ENCODE data around the gene CREM. TPM values are rescaled to one million over a fixed set of nuclear protein-coding genes. Genes with fewer than 3 reads are reported as not detected.

The CREM gene
- total RNA-seq, 1 donor from 2014 or later: 86.4 TPM

- H3K27ac Mint-ChIP-seq: peak overlapping the region; percentile 88
- no peak for DNase-seq
- H3K27me3 Mint-ChIP-seq: no peaks in the 10 kb centered on the region
- ChIA-PET POLR2A (interaction anchor here (0.6 to 3.0 kb wide), 4 partner anchors 17 to 252 kb away, joined by 3 to 23 read pairs (median 12); partner anchors contain the start of gene CREM), CTCF (interaction anchor here (1.9 kb wide), 1 partner anchor 106 kb away, joined by 12 read pairs; no protein-coding TSS in a partner anchor)
- peaks cover 12% of the 10 kb centered on the region for H3K36me3 Mint-ChIP-seq (ENCODE audit: low read depth)
- H3K4me3 Mint-ChIP-seq: peak overlapping the region; percentile 98
- TF ChIP-seq CTCF (IDR thresholded peaks at IDR 0.05): no peak
- ATAC-seq (ENCODE audit: low read depth): peak; percentile 12
- no peaks in the 10 kb centered on the region for H3K9me3 Mint-ChIP-seq
- intact Hi-C loops (cut with micrococcal nuclease): loop anchor here (1.0 kb wide), 5 partner anchors 37 to 553 kb away; partner anchors contain the start of genes CCNY, CREM and FZD8
- H3K4me1 Mint-ChIP-seq: peaks cover 53% of the 10 kb centered on the region
Observed at GRCh38 chr10:35089611-35090161, 37.0 kb upstream of the CREM start.

- TF ChIP-seq CTCF (IDR thresholded peaks at IDR 0.05): no peak
- Mint-ChIP-seq H3K36me3 (ENCODE audit: low read depth) (peaks cover 12% of the 10 kb centered on the region), H3K27me3 (peaks cover under 1% of the 10 kb centered on the region), H3K4me1 (peaks cover 52% of the 10 kb centered on the region), H3K4me3 (peak within 1 kb of the TSS; percentile 98), H3K9me3 (no peaks in the 10 kb centered on the region), H3K27ac (peak within 1 kb of the TSS; percentile 98)
- intact Hi-C loops (cut with micrococcal nuclease): loop anchor here (1.0 kb wide), 5 partner anchors 36 to 552 kb away; partner anchors contain the start of genes CCNY, CREM and FZD8
- POLR2A ChIA-PET: interaction anchor here (0.6 to 3.0 kb wide), 6 partner anchors 18 to 251 kb away, joined by 3 to 23 read pairs (median 4); partner anchors contain the start of gene CREM
- DNase-seq (peak; percentile 89), ATAC-seq (ENCODE audit: low read depth) (peak; percentile 96)
- CTCF ChIA-PET: interaction anchor here (1.9 kb wide), 1 partner anchor 105 kb away, joined by 12 read pairs; no protein-coding TSS in a partner anchor
Observed at GRCh38 chr10:35090162-35090954, 36.3 kb upstream of the CREM start, which contains the start of gene CUL2. Gene CUL2, minus strand, starts transcription at chr10:35090341. Its CDS starts 19,024 bp downstream, at chr10:35071317.

- H3K36me3 Mint-ChIP-seq (ENCODE audit: low read depth): peaks cover 10% of the 10 kb centered on the region
- H3K27me3 Mint-ChIP-seq: peaks cover 8% of the 10 kb centered on the region
Observed at GRCh38 chr10:35091994-35092790, 34.5 kb upstream of the CREM start.

GRCh38 chr10:35092851-35093250 is 33.8 kb upstream of the CREM start:
- no peak for DNase-seq
- Mint-ChIP-seq H3K4me1 (peaks cover 28% of the 10 kb centered on the region), H3K27ac (no peak overlapping the region), H3K36me3 (ENCODE audit: low read depth) (peaks cover 10% of the 10 kb centered on the region), H3K27me3 (peaks cover 8% of the 10 kb centered on the region), H3K4me3 (no peak overlapping the region), H3K9me3 (no peaks in the 10 kb centered on the region)
- intact Hi-C loops (cut with micrococcal nuclease): no loop called here
- TF ChIP-seq CTCF (IDR thresholded peaks at IDR 0.05): no peak
- ChIA-PET CTCF (no interaction called here), POLR2A (interaction anchor here (0.6 kb wide), 1 partner anchor 49 kb away, joined by 7 read pairs; no protein-coding TSS in a partner anchor)
- no peak for ATAC-seq (ENCODE audit: low read depth)

More at GRCh38 chr10:35091994-35092790, 34.5 kb upstream of the CREM start:
- no peak for TF ChIP-seq CTCF (IDR thresholded peaks at IDR 0.05)
- DNase-seq (no peak), ATAC-seq (ENCODE audit: low read depth) (no peak)
- Mint-ChIP-seq H3K27ac (no peak overlapping the region), H3K4me3 (no peak overlapping the region), H3K4me1 (peaks cover 35% of the 10 kb centered on the region), H3K9me3 (no peaks in the 10 kb centered on the region)
- ChIA-PET CTCF (no interaction called here), POLR2A (interaction anchor here (0.6 kb wide), 1 partner anchor 48 kb away, joined by 7 read pairs; no protein-coding TSS in a partner anchor)
- intact Hi-C loops (cut with micrococcal nuclease): no loop called here

Data from activated B cell treated with CpG ODN at 0.5 μM for 24 hours (primary cell).